HG03095 (cell line): ENCODE data around the gene PCDHB9.
"Not testable (repeated sequence)": the region's sequence is repeated elsewhere in the genome, so short reads cannot be mapped to it uniquely, and the experiment has no call there.

Experiments
- ATAC-seq: cut with Tn5 transposase; IDR thresholded peaks from one replicate; pipeline ENCODE4 v1.9.1; 2021; ENCODE audit warnings: moderate library complexity; ENCODE audit not compliant: unreplicated experiment

Gene PCDHB9

GRCh38 chr5:141186897-141187512, at the start of gene PCDHB9:
Gene PCDHB9 (plus strand): TSS chr5:141187161. CDS start chr5:141187319, 158 bp downstream.
- ATAC-seq, result no peak

GRCh38 chr5:141137346-141137745, 49.6 kb upstream of the PCDHB9 start:
- not testable (repeated sequence) for ATAC-seq

GRCh38 chr5:141149812-141150211, 37.1 kb upstream of the PCDHB9 start, which contains the start of gene PCDHB6:
Gene PCDHB6 (plus strand): TSS chr5:141150057. CDS start chr5:141150258, 201 bp downstream.
- no peak for ATAC-seq

GRCh38 chr5:141150224-141150992, 36.6 kb upstream of the PCDHB9 start:
- no peak for ATAC-seq

GRCh38 chr5:141150993-141151325, 36.0 kb upstream of the PCDHB9 start:
- no peak for ATAC-seq

GRCh38 chr5:141151632-141152031, 35.3 kb upstream of the PCDHB9 start:
- not testable (repeated sequence) for ATAC-seq

GRCh38 chr5:141152096-141152495, 34.9 kb upstream of the PCDHB9 start:
- ATAC-seq, result not testable (repeated sequence)

GRCh38 chr5:141155540-141156374, 31.2 kb upstream of the PCDHB9 start:
- no peak for ATAC-seq

GRCh38 chr5:141157356-141157755, 29.6 kb upstream of the PCDHB9 start:
- not testable (repeated sequence) for ATAC-seq

- ATAC-seq, result not testable (repeated sequence)
Measured at GRCh38 chr5:141157901-141158300, 29.1 kb upstream of the PCDHB9 start.

- ATAC-seq, result no peak
Measured at GRCh38 chr5:141172381-141173204, 14.4 kb upstream of the PCDHB9 start, which contains the start of gene PCDHB7. Gene PCDHB7 (plus strand): TSS chr5:141172644. CDS start chr5:141172836, 192 bp downstream.

- not testable (repeated sequence) for ATAC-seq
Measured at GRCh38 chr5:141174291-141175104, 12.5 kb upstream of the PCDHB9 start.

GRCh38 chr5:141175933-141176332, 11.0 kb upstream of the PCDHB9 start:
- ATAC-seq, result no peak

- ATAC-seq, result not testable (repeated sequence)
Measured at GRCh38 chr5:141177577-141178191, 9.3 kb upstream of the PCDHB9 start, which contains the start of gene PCDHB8. Gene PCDHB8 (plus strand): TSS chr5:141177790. CDS start chr5:141178035, 245 bp downstream.

GRCh38 chr5:141179371-141179770, 7.6 kb upstream of the PCDHB9 start:
- ATAC-seq, result not testable (repeated sequence)

GRCh38 chr5:141179876-141180275, 7.1 kb upstream of the PCDHB9 start:
- not testable (repeated sequence) for ATAC-seq

GRCh38 chr5:141180313-141180712, 6.6 kb upstream of the PCDHB9 start:
- ATAC-seq, result no peak

- ATAC-seq, result no peak
Measured at GRCh38 chr5:141182248-141182647, 4.7 kb upstream of the PCDHB9 start, which contains the start of gene PCDHB16. Gene PCDHB16 (plus strand): TSS chr5:141182387. CDS start chr5:141182560, 173 bp downstream.
